GM21737 (cell line): ENCODE data around the gene DLEC1.

ENCODE experiments used
- ATAC-seq: cut with Tn5 transposase; IDR thresholded peaks from one replicate; pipeline ENCODE4 v1.9.1; 2021; ENCODE audit warnings: mild to moderate bottlenecking, moderate library complexity; ENCODE audit not compliant: unreplicated experiment

DLEC1 gene

DNA sequence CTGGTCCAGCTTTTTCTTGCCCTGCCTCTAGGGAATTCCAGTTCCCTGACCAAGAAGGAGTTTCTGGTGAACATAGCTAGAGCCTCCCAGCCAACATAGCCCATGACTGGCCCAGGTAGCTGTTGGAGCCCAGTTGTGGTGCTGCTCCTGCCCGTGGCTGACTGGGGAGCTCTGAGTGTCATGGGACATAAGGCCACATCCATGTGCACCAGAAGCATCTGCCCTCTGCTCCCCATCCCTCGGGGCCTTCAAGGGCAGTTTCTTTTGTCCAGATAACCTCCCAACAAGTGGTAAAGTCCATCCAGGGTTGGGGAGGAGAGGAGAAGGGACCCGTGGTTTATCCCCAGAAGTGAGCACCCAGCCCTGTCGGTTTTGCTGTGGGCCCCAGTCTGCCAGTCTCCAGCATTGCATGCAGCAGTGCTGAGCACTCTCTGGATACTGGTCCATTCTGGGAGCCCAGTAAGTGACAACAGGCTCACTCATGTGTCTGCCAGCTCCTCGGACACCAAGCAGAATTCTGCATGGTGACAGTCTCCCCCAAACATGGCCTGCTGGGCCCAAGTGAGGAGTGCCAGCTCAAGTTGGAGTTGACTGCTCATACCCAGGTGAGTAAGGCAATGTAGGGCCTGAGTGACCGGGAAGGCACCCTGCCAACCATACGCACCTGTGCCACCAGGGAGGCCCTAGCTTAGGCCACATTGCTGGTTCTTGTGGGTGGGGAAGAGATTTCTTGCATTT is 69.1 kb downstream of the DLEC1 start:
- no peak for ATAC-seq

DNA sequence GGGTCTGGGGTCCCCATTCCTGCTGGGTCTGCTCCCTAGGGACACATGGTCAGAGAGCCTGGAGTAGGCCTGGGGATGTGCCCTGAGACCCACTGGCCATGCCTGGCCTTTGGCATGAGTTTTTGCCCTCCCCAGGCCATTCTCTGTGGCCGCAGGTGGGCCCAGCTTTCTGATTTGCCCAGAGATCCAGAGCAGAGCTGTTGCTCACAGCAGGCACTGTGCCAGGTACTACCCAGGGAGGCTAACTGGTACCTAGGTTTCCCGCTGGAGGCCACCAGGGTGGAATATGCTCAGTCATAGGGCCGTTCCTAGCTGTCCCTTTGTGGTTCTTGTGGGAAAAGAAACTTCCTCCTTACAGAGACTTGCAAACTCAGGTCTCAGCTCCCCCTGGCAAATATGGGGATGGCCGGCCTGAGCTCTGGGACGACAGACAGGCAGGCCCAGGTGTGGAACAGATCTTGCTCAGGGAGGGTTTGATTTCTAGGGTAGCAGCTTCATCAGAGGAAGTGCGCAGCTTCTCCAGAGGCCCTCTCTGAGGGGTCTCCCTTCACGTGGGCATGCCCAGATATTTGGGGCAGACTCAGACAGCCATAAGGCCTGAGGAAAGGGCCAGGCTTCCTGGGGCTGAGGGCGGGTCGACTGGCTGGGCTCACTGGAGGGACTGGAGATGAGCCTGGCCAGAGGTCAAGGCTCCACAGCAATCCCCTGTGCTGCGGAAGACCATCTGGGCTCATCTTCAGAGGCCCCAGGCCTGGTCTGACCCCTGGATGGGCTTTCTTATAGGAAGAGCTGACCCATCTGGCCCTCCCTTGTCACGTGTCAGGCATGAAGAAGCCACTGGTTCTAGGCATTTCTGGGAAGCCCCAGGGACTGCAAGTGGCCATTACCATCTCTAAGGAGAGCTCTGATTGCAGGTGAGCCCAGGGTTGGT is 69.9 kb downstream of the DLEC1 start:
- ATAC-seq = no peak

- no peak for ATAC-seq
Observed at GRCh38 chr3:38109580-38110313, 70.7 kb downstream of the DLEC1 start.

DNA sequence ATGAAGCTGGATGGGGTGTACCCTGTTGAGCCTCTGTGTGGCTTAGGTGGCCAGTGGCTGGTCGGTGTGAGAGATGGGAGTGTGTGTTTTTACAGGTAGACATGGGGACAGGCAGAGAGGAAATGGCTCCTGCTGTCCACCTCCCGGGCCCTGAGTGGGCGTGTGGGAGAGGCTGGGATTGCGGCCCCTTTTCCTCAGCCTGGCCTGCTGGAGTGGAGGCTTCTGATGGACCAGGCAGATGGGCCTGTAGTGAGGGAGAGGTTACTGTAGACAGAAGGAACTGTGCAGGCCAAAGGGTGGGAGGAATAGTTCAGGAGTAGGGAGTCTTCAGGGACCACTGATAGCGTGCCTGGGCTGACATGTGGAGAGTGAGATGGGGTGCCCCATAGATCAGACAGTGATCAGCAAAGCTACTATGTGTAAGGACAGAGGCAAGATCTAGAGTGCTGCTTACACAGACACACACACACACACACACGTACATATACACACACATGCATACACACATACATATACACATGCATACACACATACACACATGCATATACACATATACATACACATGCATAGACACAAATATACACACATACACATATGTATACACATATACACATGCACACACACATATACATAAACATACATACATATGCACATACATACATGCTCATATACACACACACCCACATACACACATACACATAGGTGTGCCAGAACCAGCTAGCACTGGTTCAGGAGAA is 71.5 kb downstream of the DLEC1 start:
- no peak for ATAC-seq

DNA sequence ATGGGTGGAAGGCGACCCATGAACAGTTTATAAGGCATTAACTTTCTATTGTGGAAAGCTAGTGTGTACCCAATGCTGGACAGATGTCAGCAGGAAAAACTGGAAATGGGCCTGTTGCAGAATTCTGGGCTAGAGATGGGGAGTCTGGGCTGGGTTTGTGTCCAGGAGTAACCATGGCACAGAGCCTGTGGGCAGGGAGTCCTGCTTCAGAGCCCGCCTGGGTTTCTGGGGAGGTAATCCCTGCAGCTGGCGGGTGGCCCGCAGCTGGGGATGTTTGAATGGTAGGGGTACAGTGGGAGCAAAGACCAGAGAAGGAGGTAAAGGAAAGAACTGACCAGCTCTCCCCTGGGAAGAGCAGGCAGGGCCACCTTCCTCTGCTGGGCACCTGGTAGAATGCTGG is 72.2 kb downstream of the DLEC1 start:
- ATAC-seq = no peak

DNA sequence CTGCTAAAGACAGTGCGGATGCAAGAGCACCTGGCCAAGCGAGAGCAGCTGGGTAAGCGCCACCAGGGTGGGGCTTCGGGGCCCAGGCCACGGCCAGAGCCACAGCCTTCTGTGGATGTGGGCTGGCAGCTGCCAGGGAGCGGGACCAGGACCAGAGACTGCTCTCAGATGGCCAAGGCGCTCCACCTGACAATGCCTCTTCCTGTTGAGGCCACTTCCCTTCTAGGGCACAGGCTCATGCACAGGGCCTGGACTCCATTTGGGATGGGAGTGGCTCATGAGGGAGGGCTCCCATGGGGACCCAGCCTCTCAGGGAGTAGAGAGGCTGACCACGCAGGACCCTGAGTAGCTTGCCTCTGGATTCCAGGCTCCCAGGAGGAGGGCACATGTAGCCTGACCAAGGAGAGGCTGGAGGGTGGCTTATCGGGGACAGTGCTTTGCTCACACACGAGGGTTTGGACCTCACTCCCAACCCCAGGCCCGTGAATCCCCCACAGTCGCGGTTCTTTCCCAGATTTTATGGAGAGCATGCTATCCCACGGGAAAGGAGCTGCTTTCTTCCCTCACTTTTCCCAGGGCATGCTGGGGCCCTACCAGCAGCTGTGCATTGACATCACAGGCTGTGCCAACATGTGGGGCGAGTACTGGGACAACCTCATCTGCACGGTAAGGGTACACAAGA is 72.8 kb downstream of the DLEC1 start:
- ATAC-seq = no peak

DNA sequence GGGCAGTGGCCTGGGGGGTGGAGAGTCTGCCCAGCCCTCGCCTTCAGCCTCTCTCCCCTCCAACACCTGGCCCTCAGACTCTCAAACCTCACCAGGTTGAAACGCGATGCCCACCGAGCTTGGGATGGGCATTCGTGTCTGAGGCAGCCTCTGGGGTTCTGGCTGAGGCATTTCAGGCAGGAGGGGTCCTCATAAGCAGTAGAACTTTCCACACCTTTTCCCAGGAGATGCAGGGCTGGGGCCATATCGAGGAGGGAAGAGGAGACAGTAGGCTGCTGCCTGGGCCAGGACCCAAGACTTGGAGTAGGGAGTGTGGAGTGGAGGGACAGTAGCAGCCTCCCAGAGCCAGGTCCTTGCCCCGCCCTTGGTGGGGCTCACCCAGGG is 73.4 kb downstream of the DLEC1 start:
- ATAC-seq = no peak

GRCh38 chr3:38114052-38114874 is 75.3 kb downstream of the DLEC1 start:
- ATAC-seq = no peak

DNA sequence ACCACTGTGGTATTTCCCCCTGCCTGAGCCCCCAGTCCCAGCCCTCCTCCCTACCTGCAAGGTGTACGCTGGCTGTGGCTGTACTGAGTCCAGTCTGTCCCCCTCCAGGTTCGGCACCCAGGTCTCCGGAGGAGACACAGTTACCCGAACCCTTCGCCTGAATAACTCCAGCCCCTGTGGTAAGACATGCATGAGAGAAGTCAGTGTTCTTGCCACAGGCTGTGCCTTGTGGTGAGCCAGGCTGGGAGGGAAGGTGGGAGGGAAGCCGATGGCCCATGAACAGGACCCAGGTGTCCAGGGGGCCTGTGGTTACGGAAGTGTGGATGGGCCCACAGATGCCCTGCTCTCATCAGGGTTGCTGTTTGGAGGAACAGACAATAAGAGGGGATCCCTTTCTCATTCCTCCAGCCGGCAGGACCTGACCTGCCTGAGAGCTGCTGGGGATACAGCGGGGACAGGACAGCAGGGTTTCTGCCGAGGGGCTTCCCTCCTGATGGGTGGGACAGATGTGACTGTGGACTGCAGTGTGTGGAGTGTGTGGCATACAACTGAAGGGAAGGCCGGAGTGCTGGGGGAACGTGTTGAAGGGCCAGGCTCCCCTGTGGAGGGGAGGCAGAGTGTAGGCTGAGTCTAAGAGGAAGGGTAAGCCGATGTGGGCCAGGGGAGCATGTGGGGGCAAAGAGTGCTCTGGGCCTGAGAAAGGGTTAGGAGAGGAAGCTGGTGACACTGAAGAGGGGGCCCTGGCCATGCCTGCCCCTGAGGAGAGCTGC is 76.1 kb downstream of the DLEC1 start:
- ATAC-seq = no peak

DNA sequence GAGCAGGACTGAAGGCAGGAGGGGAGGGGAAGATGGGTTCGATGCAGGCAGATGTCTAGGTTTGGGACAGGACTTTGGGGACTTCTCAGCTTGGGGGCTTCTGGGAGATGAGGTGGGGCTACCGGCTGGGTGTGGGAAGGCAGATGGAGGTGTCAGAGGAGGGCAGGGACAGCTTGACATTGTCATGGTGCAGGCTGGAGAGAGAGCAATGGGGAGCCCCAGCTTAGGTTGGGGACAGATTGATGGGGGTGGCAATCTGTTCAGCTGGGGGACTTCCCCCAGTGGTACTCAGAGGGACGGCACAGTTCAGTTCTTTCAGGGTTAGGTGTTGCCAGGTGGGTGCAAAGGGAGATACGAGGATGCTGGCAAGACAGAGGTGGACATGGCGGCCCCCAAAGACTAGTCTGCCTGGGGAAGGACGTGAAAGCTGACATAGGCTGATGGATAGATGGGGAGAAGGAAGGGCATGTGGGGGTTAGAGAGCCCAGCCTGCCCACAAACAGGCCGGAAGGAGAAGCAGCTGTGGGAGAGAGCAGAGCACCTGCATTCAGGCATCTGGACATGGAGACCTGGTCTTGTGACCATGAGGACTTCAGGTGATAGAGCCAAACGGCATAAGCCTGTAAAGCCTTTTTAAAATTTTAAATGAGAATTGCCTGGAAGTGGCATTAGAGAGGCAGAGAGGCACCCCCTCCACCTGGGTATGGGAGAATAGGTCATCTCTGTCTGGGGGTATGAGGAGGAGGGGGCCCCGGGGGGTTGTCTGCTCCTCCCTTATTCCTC is 76.8 kb downstream of the DLEC1 start:
- no peak for ATAC-seq

- ATAC-seq = no peak
Observed at GRCh38 chr3:38116471-38117162, 77.6 kb downstream of the DLEC1 start.

- ATAC-seq = no peak
Observed at GRCh38 chr3:38117163-38117716, 78.2 kb downstream of the DLEC1 start.

DNA sequence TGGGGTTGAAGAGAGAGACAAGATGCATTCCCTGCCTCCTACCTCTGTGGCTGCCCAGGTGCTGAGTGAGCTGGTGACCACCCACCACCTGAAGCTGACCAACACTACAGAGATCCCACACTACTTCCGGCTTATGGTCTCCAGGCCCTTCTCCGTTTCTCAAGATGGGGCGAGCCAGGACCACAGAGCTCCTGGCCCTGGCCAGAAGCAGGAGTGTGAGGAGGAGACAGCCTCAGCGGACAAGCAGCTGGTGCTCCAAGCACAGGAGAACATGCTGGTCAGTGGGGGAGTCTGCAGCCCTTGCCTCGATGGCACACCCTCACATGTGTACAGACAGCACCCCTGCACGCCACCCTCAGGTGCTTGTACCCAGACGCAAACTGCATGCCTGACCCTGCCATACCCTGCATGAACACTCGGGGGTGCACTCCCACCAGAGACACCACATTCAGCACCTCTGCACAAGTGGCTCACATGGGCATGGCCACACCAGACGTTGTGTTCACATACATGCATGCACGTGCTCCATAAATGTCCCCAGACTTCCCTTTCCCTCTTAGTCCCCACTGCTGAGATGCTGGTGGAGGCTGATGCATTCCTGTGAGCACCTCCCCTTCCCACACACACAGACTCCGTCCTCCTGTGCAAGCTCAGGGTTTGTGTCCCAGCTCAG is 78.9 kb downstream of the DLEC1 start:
- peak; percentile 45 for ATAC-seq

GRCh38 chr3:38118421-38119247 is 79.6 kb downstream of the DLEC1 start:
- no peak for ATAC-seq

- ATAC-seq = no peak
Observed at GRCh38 chr3:38119248-38119544, 80.2 kb downstream of the DLEC1 start.
